WI38 (cell line): ENCODE measurements around the gene TNPO2.

Experiments used
- H3K4me3 ChIP-seq: 2 replicates; pipeline ENCODE4 v1.5.1; 2011; ENCODE audit warnings: low read depth, mild to moderate bottlenecking, control low read depth, low read length
- CTCF ChIP-seq: IDR thresholded peaks from 2 replicates; pipeline ENCODE4 v1.5.1; 2012; ENCODE audit warnings: low read depth, mild to moderate bottlenecking, control low read depth, low read length

Gene TNPO2

GRCh38 chr19:12657966-12658365 lies 65.8 kb downstream of the TNPO2 start:
- TF ChIP-seq CTCF = no peak
- no peak overlapping the region for H3K4me3 ChIP-seq

GRCh38 chr19:12656899-12657571 lies 66.7 kb downstream of the TNPO2 start:
- no peak overlapping the region for H3K4me3 ChIP-seq
- no peak for TF ChIP-seq CTCF

- H3K4me3 ChIP-seq = no peak overlapping the region
- TF ChIP-seq CTCF = no peak
Observed at GRCh38 chr19:12655546-12655945, 68.2 kb downstream of the TNPO2 start.

- no peak overlapping the region for H3K4me3 ChIP-seq
- no peak for TF ChIP-seq CTCF
Observed at GRCh38 chr19:12652219-12652618, 71.5 kb downstream of the TNPO2 start.

GRCh38 chr19:12649941-12650340 lies 73.8 kb downstream of the TNPO2 start:
- TF ChIP-seq CTCF = no peak
- H3K4me3 ChIP-seq = no peak overlapping the region
